Loucy (cell line): ENCODE measurements around the gene IRGM.
"Not testable (repeated sequence)": the region's sequence is repeated elsewhere in the genome, so short reads cannot be mapped to it uniquely, and the experiment has no call there.

Experiments
- H2AFZ ChIP-seq: fragments of 200-600 bp; sonication (generic); 2 replicates; pipeline ENCODE4 v1.6.0; 2016; ENCODE audit warnings: antibody characterized with exemption, mild to moderate bottlenecking, low read length, moderate library complexity
- H3F3A ChIP-seq: fragments of 200-600 bp; 2 replicates; pipeline ENCODE4 v1.6.0; 2016; ENCODE audit warnings: antibody characterized with exemption, low read depth, mild to moderate bottlenecking
- H3K27me3 ChIP-seq: fragments of 200-600 bp; sonication (generic); 2 replicates; pipeline ENCODE4 v1.6.1; 2014; ENCODE audit warnings: low read length, mild to moderate bottlenecking; ENCODE audit not compliant: insufficient read depth, poor library complexity, severe bottlenecking
- H3K36me3 ChIP-seq: fragments of 200-600 bp; sonication (generic); 2 replicates; pipeline ENCODE4 v1.6.1; 2016; ENCODE audit warnings: low read length; ENCODE audit not compliant: insufficient read depth
- H3K4me1 ChIP-seq: fragments of 200-600 bp; sonication (generic); 2 replicates; pipeline ENCODE4 v1.5.1; 2014; ENCODE audit warnings: low read length, mild to moderate bottlenecking; ENCODE audit not compliant: insufficient read depth, poor library complexity, severe bottlenecking
- H3K4me2 ChIP-seq: fragments of 200-600 bp; sonication (generic); 2 replicates; pipeline ENCODE4 v1.6.0; 2014; ENCODE audit warnings: antibody characterized with exemption, low read length, low read depth, mild to moderate bottlenecking; ENCODE audit not compliant: poor library complexity, severe bottlenecking
- H3K4me3 ChIP-seq: fragments of 200-600 bp; sonication (generic); 2 replicates; pipeline ENCODE4 v1.5.1; 2014; ENCODE audit warnings: low read length, mild to moderate bottlenecking, mixed read lengths; ENCODE audit not compliant: poor library complexity, severe bottlenecking
- H3K79me2 ChIP-seq: fragments of 200-600 bp; sonication (generic); 2 replicates; pipeline ENCODE4 v1.6.1; 2014; ENCODE audit warnings: low read length; ENCODE audit not compliant: insufficient read depth
- H3K9ac ChIP-seq: fragments of 200-600 bp; sonication (generic); 2 replicates; pipeline ENCODE4 v1.6.0; 2014; ENCODE audit warnings: mild to moderate bottlenecking, low read depth, low read length, moderate library complexity; ENCODE audit not compliant: poor library complexity, severe bottlenecking
- H3K9me2 ChIP-seq: fragments of 200-600 bp; sonication (generic); replicated peaks from 2 replicates; pipeline ENCODE4 v1.6.1; 2016; ENCODE audit warnings: low read depth, low read length, mixed read lengths
- H3K9me3 ChIP-seq: fragments of 200-600 bp; sonication (generic); 2 replicates; pipeline ENCODE4 v1.6.1; 2014; ENCODE audit warnings: mild to moderate bottlenecking, antibody characterized with exemption, low read length, low read depth; ENCODE audit not compliant: insufficient read depth
- H4K20me1 ChIP-seq: fragments of 200-600 bp; sonication (generic); 2 replicates; pipeline ENCODE4 v1.6.0; 2014; ENCODE audit warnings: antibody characterized with exemption, low read length, mild to moderate bottlenecking; ENCODE audit not compliant: insufficient read depth, poor library complexity, severe bottlenecking
- CTCF ChIP-seq: fragments of 200-600 bp; sonication (generic); conservative IDR thresholded peaks from 2 replicates; pipeline ENCODE4 v1.5.1; 2014; ENCODE audit warnings: mild to moderate bottlenecking, antibody characterized with exemption, low read length
- EZH2phosphoT487 ChIP-seq: fragments of 200-600 bp; IDR thresholded peaks from 2 replicates; pipeline ENCODE4 v1.6.1; 2018; ENCODE audit warnings: antibody characterized with exemption, mild to moderate bottlenecking, moderate library complexity, borderline replicate concordance

The IRGM gene

DNA sequence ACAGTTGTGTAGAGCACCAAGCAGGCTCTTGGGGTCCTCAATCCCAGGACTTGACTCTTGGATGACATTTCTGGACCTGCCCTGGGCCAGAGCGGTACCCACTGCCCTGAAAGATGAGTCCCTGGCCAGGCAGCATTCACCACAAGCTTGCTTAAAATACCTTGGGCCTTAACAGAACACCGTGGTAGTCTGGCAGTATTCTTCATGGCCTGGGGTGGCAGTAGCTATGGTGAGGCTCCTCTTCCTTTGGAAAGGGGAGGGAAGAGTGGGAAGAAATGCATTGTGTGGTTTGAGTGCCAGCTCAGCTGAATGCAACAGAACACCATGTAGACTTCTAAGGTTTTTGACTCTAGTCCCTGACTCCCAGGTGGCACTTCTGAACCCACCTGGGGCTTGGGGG lies 29.4 kb upstream of the IRGM start:
- no peaks in the 10 kb centered on the region for H3K36me3 ChIP-seq
- no peaks in the 10 kb centered on the region for H3K9me2 ChIP-seq
- H3K27me3 ChIP-seq: no peaks in the 10 kb centered on the region
- no peaks in the 10 kb centered on the region for H4K20me1 ChIP-seq
- H3K4me1 ChIP-seq: peaks cover 23% of the 10 kb centered on the region
- H3K4me3 ChIP-seq: no peak overlapping the region
- H3K9me3 ChIP-seq: peaks cover 19% of the 10 kb centered on the region
- H3K9ac ChIP-seq: no peak overlapping the region
- H3K79me2 ChIP-seq: no peaks in the 10 kb centered on the region
- H2AFZ ChIP-seq: no peak overlapping the region
- H3F3A ChIP-seq: no peaks in the 10 kb centered on the region
- no peak for TF ChIP-seq EZH2phosphoT487
- no peak for TF ChIP-seq CTCF
- no peak overlapping the region for H3K4me2 ChIP-seq

GRCh38 chr5:150829744-150830143 lies 16.6 kb upstream of the IRGM start:
- Histone ChIP-seq H3K4me2 (no peak overlapping the region), H3F3A (no peaks in the 10 kb centered on the region), H3K4me3 (no peak overlapping the region), H3K4me1 (no peaks in the 10 kb centered on the region), H3K36me3 (no peaks in the 10 kb centered on the region), H3K9ac (no peak overlapping the region), H3K9me2 (no peaks in the 10 kb centered on the region), H3K27me3 (no peaks in the 10 kb centered on the region), H2AFZ (no peak overlapping the region), H4K20me1 (no peaks in the 10 kb centered on the region), H3K9me3 (no peaks in the 10 kb centered on the region), H3K79me2 (no peaks in the 10 kb centered on the region)
- no peak for TF ChIP-seq CTCF
- no peak for TF ChIP-seq EZH2phosphoT487

DNA sequence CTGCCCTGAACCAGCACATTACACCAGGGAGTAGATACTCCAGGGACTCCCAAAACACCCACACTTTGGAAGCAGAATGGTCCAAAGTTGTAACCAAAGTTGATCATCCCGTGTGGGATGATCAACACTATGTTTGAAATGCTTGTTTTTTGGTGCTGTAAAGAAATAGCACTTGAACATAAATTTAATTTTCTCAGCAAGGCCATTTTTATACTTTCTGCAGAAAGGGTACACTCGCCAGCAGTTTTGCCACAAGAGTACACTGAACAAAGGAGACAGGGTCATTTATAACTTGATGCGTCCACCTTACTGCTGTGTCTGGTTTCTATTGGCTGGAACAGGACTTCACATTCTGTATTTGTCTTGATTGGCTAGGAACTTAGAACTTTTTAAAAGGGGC lies 14.5 kb upstream of the IRGM start:
- H3K4me3 ChIP-seq, H3K4me1 ChIP-seq, H3K36me3 ChIP-seq, H3K79me2 ChIP-seq, H3K9me3 ChIP-seq, H2AFZ ChIP-seq, H4K20me1 ChIP-seq, H3K27me3 ChIP-seq, H3K4me2 ChIP-seq, H3F3A ChIP-seq, H3K9ac ChIP-seq, H3K9me2 ChIP-seq: not testable (repeated sequence)

- no peak overlapping the region for H3K4me2 ChIP-seq
- H3K79me2 ChIP-seq: no peaks in the 10 kb centered on the region
- H3K4me3 ChIP-seq: no peak overlapping the region
- no peak overlapping the region for H3K9ac ChIP-seq
- H3K27me3 ChIP-seq: no peaks in the 10 kb centered on the region
- H3K36me3 ChIP-seq: no peaks in the 10 kb centered on the region
- H2AFZ ChIP-seq: no peak overlapping the region
- H3K9me2 ChIP-seq: no peaks in the 10 kb centered on the region
- H3K4me1 ChIP-seq: no peaks in the 10 kb centered on the region
- H3K9me3 ChIP-seq: no peaks in the 10 kb centered on the region
- H4K20me1 ChIP-seq: no peaks in the 10 kb centered on the region
- TF ChIP-seq CTCF (no peak), EZH2phosphoT487 (no peak)
- H3F3A ChIP-seq: no peaks in the 10 kb centered on the region
Measured at GRCh38 chr5:150836064-150836463, 10.3 kb upstream of the IRGM start.
